Kidney (tissue), 14 donors: Measurements from ENCODE around the gene UGT1A4. TPM values are rescaled to one million over a fixed set of nuclear protein-coding genes. Genes with fewer than 3 reads are reported as not detected.

ENCODE experiments used
- DNase-seq, 5 donors: peaks; one replicate each; pipeline ENCODE4 v3.0.0-alpha.2; 2013 to 2020
- FAIRE-seq: peaks from 2 replicates; lab custom pipeline; 2012; peaks lifted over from hg19 to GRCh38; lab: Jason Lieb, UNC
- H3K27ac ChIP-seq, 2 donors: one replicate each; pipeline ENCODE4 v1.7.0; 2013; ENCODE audit warnings: low read depth in 2 of 2, low read length in 2 of 2, inconsistent platforms in 1 of 2
- H3K27me3 ChIP-seq: one replicate; pipeline ENCODE4 v1.7.1; 2013; ENCODE audit warnings: low read length, inconsistent platforms; ENCODE audit not compliant: control insufficient read depth, insufficient read depth
- H3K36me3 ChIP-seq, 3 donors: one replicate each; pipeline versions ENCODE4 v1.7.0 to v1.7.1; 2013; ENCODE audit warnings: low read length in 3 of 3, control low read depth in 1 of 3, inconsistent platforms in 1 of 3; ENCODE audit not compliant: insufficient read depth in 3 of 3, control insufficient read depth in 2 of 3
- H3K4me1 ChIP-seq, 3 donors: one replicate each; pipeline versions ENCODE4 v1.7.0 to v1.7.1; 2013; ENCODE audit warnings: low read length in 3 of 3, inconsistent platforms in 1 of 3, low read depth in 1 of 3; ENCODE audit not compliant: control insufficient read depth in 2 of 3, insufficient read depth in 2 of 3
- H3K4me3 ChIP-seq, 3 donors: one replicate each; pipeline versions ENCODE4 v1.7.0 to v1.8.1; 2013; ENCODE audit warnings: low read length in 3 of 3, control low read depth in 1 of 3, inconsistent platforms in 1 of 3
- H3K9ac ChIP-seq, 3 donors: one replicate each; pipeline versions ENCODE4 v1.7.0 to v1.7.1; 2013; ENCODE audit warnings: low read length in 3 of 3, control low read depth in 1 of 3, inconsistent platforms in 1 of 3
- H3K9me3 ChIP-seq, 3 donors: one replicate each; pipeline versions ENCODE4 v1.7.0 to v1.7.1; 2013; ENCODE audit warnings: low read length in 3 of 3, control low read depth in 1 of 3, inconsistent platforms in 1 of 3; ENCODE audit not compliant: control insufficient read depth in 2 of 3, insufficient read depth in 1 of 3
- CTCF ChIP-seq: IDR thresholded peaks from 3 replicates; pipeline ENCODE4 v1.5.1; 2012; ENCODE audit warnings: mild to moderate bottlenecking, moderate library complexity, borderline replicate concordance; ENCODE audit not compliant: insufficient read depth; ENCODE audit errors: extremely low read depth
- intact Hi-C: fragments of 100-400 bp; cut with DNase I; formaldehyde crosslinking; loops from one replicate; pipeline ENCODE4 v1.11.1; 2022
- polyA plus RNA-seq: library from polyadenylated mRNA; stranded (reverse); fragments of 350-450 nt; fragmentation: Illumina TruSeq; extraction: RNeasy Lipid Tissue Mini Kit (QIAGEN cat#74804); gene quantifications from one replicate; pipeline ENCODE4 v1.2.3, GENCODE V29; 2014; ENCODE audit warnings: low read depth, low replicate concordance; ENCODE audit not compliant: insufficient read depth
- total RNA-seq: library from RNA; stranded (reverse); fragmentation: NEBNext Ultra II Directional; extraction: Animal tissue kit (Norgen Biotek cat#: 25700); gene quantifications from one replicate; pipeline ENCODE4 v1.2.1, GENCODE V29; 2021
- donor health status: control.
- donor health status: control.
- donor health status: control.
- donor health status: control.
- donor health status: control.
- donor health status: DM: yes; HTN: yes; CAD: no.
- donor health status: Normal renal cell carcinoma (clear cell type).

UGT1A4 gene
- total and polyA plus RNA-seq, 2 donors from 2014 or later: 0.84 to 1.1 TPM

GRCh38 chr2:233673896-233674295 lies 44.6 kb upstream of the UGT1A4 start:
- Histone ChIP-seq H3K9me3 (no peaks in the 10 kb centered on the region), H3K9ac (peak overlapping the region in 2 of 3 donors; percentile 10 to 70), H3K27ac (peak overlapping the region; percentile 2 to 72), H3K36me3 (no peaks in the 10 kb centered on the region), H3K27me3 (no peaks in the 10 kb centered on the region), H3K4me1 (peaks cover 0 to 7% (median 2%) of the 10 kb centered on the region in 3 donors), H3K4me3 (peak overlapping the region in 2 of 3 donors; percentile 61 to 83)
- intact Hi-C loops: no loop called here
- TF ChIP-seq CTCF: no peak
- FAIRE-seq (no peak), DNase-seq (no peak)

GRCh38 chr2:233674314-233674713 lies 44.2 kb upstream of the UGT1A4 start:
- intact Hi-C loops: no loop called here
- no peaks in the 10 kb centered on the region for H3K27me3 ChIP-seq
- H3K9me3 ChIP-seq: no peaks in the 10 kb centered on the region
- peak overlapping the region in 1 of 2 donors; percentile 72 for H3K27ac ChIP-seq
- FAIRE-seq (no peak), DNase-seq (no peak)
- peak overlapping the region in 2 of 3 donors; percentile 61 to 83 for H3K4me3 ChIP-seq
- no peaks in the 10 kb centered on the region for H3K36me3 ChIP-seq
- H3K4me1 ChIP-seq: peaks cover 0 to 7% (median 2%) of the 10 kb centered on the region in 3 donors
- H3K9ac ChIP-seq: peak overlapping the region in 2 of 3 donors; percentile 10 to 70
- TF ChIP-seq CTCF: no peak

- FAIRE-seq: no peak
- DNase-seq: peak in 2 of 5 donors; percentile 27 to 42
- intact Hi-C loops: no loop called here
Measured at GRCh38 chr2:233674995-233675394, 43.5 kb upstream of the UGT1A4 start.

More at GRCh38 chr2:233674995-233675394, 43.5 kb upstream of the UGT1A4 start:
- no peaks in the 10 kb centered on the region for H3K36me3 ChIP-seq
- H3K4me3 ChIP-seq: peak overlapping the region in 2 of 3 donors; percentile 61 to 83
- H3K9me3 ChIP-seq: no peaks in the 10 kb centered on the region
- peak overlapping the region in 2 of 3 donors; percentile 22 to 62 for H3K9ac ChIP-seq
- peaks cover 0 to 7% (median 2%) of the 10 kb centered on the region in 3 donors for H3K4me1 ChIP-seq
- no peaks in the 10 kb centered on the region for H3K27me3 ChIP-seq
- H3K27ac ChIP-seq: peak overlapping the region in 1 of 2 donors; percentile 16
- TF ChIP-seq CTCF: no peak
